ENCODE measurements around the gene PRR22.
"Not testable (repeated sequence)": the region's sequence is repeated elsewhere in the genome, so short reads cannot be mapped to it uniquely, and the experiment has no call there.

Gene PRR22

GRCh38 chr19:5789886-5790558 lies 5.5 kb upstream of the PRR22 start:
- no peak for DNase-seq

- no peak for DNase-seq
Observed at GRCh38 chr19:5789351-5789761, 4.8 kb upstream of the PRR22 start.

- no peak for DNase-seq
Observed at GRCh38 chr19:5788422-5788821, 3.9 kb upstream of the PRR22 start.

- no peak for DNase-seq
Observed at GRCh38 chr19:5787409-5788182, 3.0 kb upstream of the PRR22 start.

GRCh38 chr19:5786593-5787408 lies 2.3 kb upstream of the PRR22 start:
- DNase-seq = no peak

- no peak for DNase-seq
Observed at GRCh38 chr19:5785423-5785822, 877 bp upstream of the PRR22 start.

- no peak for DNase-seq
Observed at GRCh38 chr19:5782945-5783919, 1.3 kb downstream of the PRR22 start.

- no peak for DNase-seq
Observed at GRCh38 chr19:5782322-5782721, 2.2 kb downstream of the PRR22 start.

GRCh38 chr19:5780916-5781315 lies 3.6 kb downstream of the PRR22 start:
- not testable (repeated sequence) for DNase-seq

GRCh38 chr19:5778402-5778801 lies 6.1 kb downstream of the PRR22 start:
- DNase-seq = no peak

- no peak for DNase-seq
Observed at GRCh38 chr19:5775668-5776309, 8.8 kb downstream of the PRR22 start.

- no peak for DNase-seq
Observed at GRCh38 chr19:5774921-5775320, 9.6 kb downstream of the PRR22 start.

- DNase-seq = no peak
Observed at GRCh38 chr19:5773276-5773675, 11.3 kb downstream of the PRR22 start.

GRCh38 chr19:5772416-5772815 lies 12.1 kb downstream of the PRR22 start:
- DNase-seq = no peak

- DNase-seq = no peak
Observed at GRCh38 chr19:5767949-5768348, 16.6 kb downstream of the PRR22 start.

GRCh38 chr19:5765220-5765619 lies 19.3 kb downstream of the PRR22 start:
- DNase-seq = no peak

- DNase-seq = no peak
Observed at GRCh38 chr19:5762608-5763217, 21.8 kb downstream of the PRR22 start.

- DNase-seq = no peak
Observed at GRCh38 chr19:5753743-5754142, 30.8 kb downstream of the PRR22 start.

GRCh38 chr19:5751709-5752108 lies 32.8 kb downstream of the PRR22 start:
- no peak for DNase-seq

- no peak for DNase-seq
Observed at GRCh38 chr19:5749505-5749904, 35.0 kb downstream of the PRR22 start.

GRCh38 chr19:5748920-5749319 lies 35.6 kb downstream of the PRR22 start:
- DNase-seq = not testable (repeated sequence)

Data from activated CD4-positive, alpha-beta T cell treated with anti-CD3 and anti-CD28 coated beads, Interleukin-2, amount 50 U/mL, for 16 hours (primary cell).